ENCODE measurements around the gene CRTAC1. TPM values are rescaled to one million over a fixed set of nuclear protein-coding genes. Genes with fewer than 3 reads are reported as not detected.

The CRTAC1 gene
- total RNA-seq (2014; rRNA removed; shearing (Covaris generic)): not detected in 2 replicates

GRCh38 chr10:98030093-98030821, at the start of gene CRTAC1:
CRTAC1 (minus strand) TSS chr10:98030621; CDS start chr10:98030472, 149 bp downstream.
- DNase-seq (ENCODE audit: low read depth): peak; percentile 10

GRCh38 chr10:98078774-98079173, 48.4 kb upstream of the CRTAC1 start:
- DNase-seq (ENCODE audit: low read depth): no peak

- DNase-seq (ENCODE audit: low read depth): no peak
These were observed 46.8 kb upstream of the CRTAC1 start for GRCh38 chr10:98077223-98077622.

GRCh38 chr10:98076086-98076485, 45.7 kb upstream of the CRTAC1 start:
- no peak for DNase-seq (ENCODE audit: low read depth)

GRCh38 chr10:98074315-98074911, 44.0 kb upstream of the CRTAC1 start:
- no peak for DNase-seq (ENCODE audit: low read depth)

- no peak for DNase-seq (ENCODE audit: low read depth)
These were observed 36.7 kb upstream of the CRTAC1 start for GRCh38 chr10:98067165-98067564.

- DNase-seq (ENCODE audit: low read depth): no peak
These were observed 33.3 kb upstream of the CRTAC1 start for GRCh38 chr10:98063740-98064027.

- no peak for DNase-seq (ENCODE audit: low read depth)
These were observed 32.0 kb upstream of the CRTAC1 start for GRCh38 chr10:98062424-98062823.

- no peak for DNase-seq (ENCODE audit: low read depth)
These were observed 29.7 kb upstream of the CRTAC1 start for GRCh38 chr10:98060079-98060478.

GRCh38 chr10:98058295-98058694, 27.9 kb upstream of the CRTAC1 start:
- DNase-seq (ENCODE audit: low read depth): no peak

- DNase-seq (ENCODE audit: low read depth): peak; percentile 22
These were observed 25.6 kb upstream of the CRTAC1 start for GRCh38 chr10:98055841-98056516.

GRCh38 chr10:98047009-98047741, 16.8 kb upstream of the CRTAC1 start:
- DNase-seq (ENCODE audit: low read depth): no peak

- DNase-seq (ENCODE audit: low read depth): peak; percentile 41
These were observed 15.5 kb upstream of the CRTAC1 start for GRCh38 chr10:98045785-98046389.

- peak; percentile 58 for DNase-seq (ENCODE audit: low read depth)
These were observed 11.1 kb upstream of the CRTAC1 start for GRCh38 chr10:98041352-98042043.

GRCh38 chr10:98039690-98040381, 9.4 kb upstream of the CRTAC1 start:
- no peak for DNase-seq (ENCODE audit: low read depth)

GRCh38 chr10:98038288-98038687, 7.9 kb upstream of the CRTAC1 start:
- no peak for DNase-seq (ENCODE audit: low read depth)

GRCh38 chr10:98035599-98035998, 5.2 kb upstream of the CRTAC1 start:
- DNase-seq (ENCODE audit: low read depth): no peak

- DNase-seq (ENCODE audit: low read depth): no peak
These were observed 3.1 kb upstream of the CRTAC1 start for GRCh38 chr10:98033515-98033914.

- DNase-seq (ENCODE audit: low read depth): no peak
These were observed 1.0 kb upstream of the CRTAC1 start for GRCh38 chr10:98031440-98031839.

GRCh38 chr10:98030991-98031431, 590 bp upstream of the CRTAC1 start:
- DNase-seq (ENCODE audit: low read depth): no peak
